Kidney (tissue), 14 donors: Measurements from ENCODE around the gene KLK7. TPM values are rescaled to one million over a fixed set of nuclear protein-coding genes. Genes with fewer than 3 reads are reported as not detected.

ENCODE experiments used
- DNase-seq, 5 donors: peaks; one replicate each; pipeline ENCODE4 v3.0.0-alpha.2; 2013 to 2020
- FAIRE-seq: peaks from 2 replicates; lab custom pipeline; 2012; peaks lifted over from hg19 to GRCh38; lab: Jason Lieb, UNC
- H3K27ac ChIP-seq, 2 donors: one replicate each; pipeline ENCODE4 v1.7.0; 2013; ENCODE audit warnings: low read depth in 2 of 2, low read length in 2 of 2, inconsistent platforms in 1 of 2
- H3K27me3 ChIP-seq: one replicate; pipeline ENCODE4 v1.7.1; 2013; ENCODE audit warnings: low read length, inconsistent platforms; ENCODE audit not compliant: control insufficient read depth, insufficient read depth
- H3K36me3 ChIP-seq, 3 donors: one replicate each; pipeline versions ENCODE4 v1.7.0 to v1.7.1; 2013; ENCODE audit warnings: low read length in 3 of 3, control low read depth in 1 of 3, inconsistent platforms in 1 of 3; ENCODE audit not compliant: insufficient read depth in 3 of 3, control insufficient read depth in 2 of 3
- H3K4me1 ChIP-seq, 3 donors: one replicate each; pipeline versions ENCODE4 v1.7.0 to v1.7.1; 2013; ENCODE audit warnings: low read length in 3 of 3, inconsistent platforms in 1 of 3, low read depth in 1 of 3; ENCODE audit not compliant: control insufficient read depth in 2 of 3, insufficient read depth in 2 of 3
- H3K4me3 ChIP-seq, 3 donors: one replicate each; pipeline versions ENCODE4 v1.7.0 to v1.8.1; 2013; ENCODE audit warnings: low read length in 3 of 3, control low read depth in 1 of 3, inconsistent platforms in 1 of 3
- H3K9ac ChIP-seq, 3 donors: one replicate each; pipeline versions ENCODE4 v1.7.0 to v1.7.1; 2013; ENCODE audit warnings: low read length in 3 of 3, control low read depth in 1 of 3, inconsistent platforms in 1 of 3
- H3K9me3 ChIP-seq, 3 donors: one replicate each; pipeline versions ENCODE4 v1.7.0 to v1.7.1; 2013; ENCODE audit warnings: low read length in 3 of 3, control low read depth in 1 of 3, inconsistent platforms in 1 of 3; ENCODE audit not compliant: control insufficient read depth in 2 of 3, insufficient read depth in 1 of 3
- CTCF ChIP-seq: IDR thresholded peaks from 3 replicates; pipeline ENCODE4 v1.5.1; 2012; ENCODE audit warnings: mild to moderate bottlenecking, moderate library complexity, borderline replicate concordance; ENCODE audit not compliant: insufficient read depth; ENCODE audit errors: extremely low read depth
- intact Hi-C: fragments of 100-400 bp; cut with DNase I; formaldehyde crosslinking; loops from one replicate; pipeline ENCODE4 v1.11.1; 2022
- polyA plus RNA-seq: library from polyadenylated mRNA; stranded (reverse); fragments of 350-450 nt; fragmentation: Illumina TruSeq; extraction: RNeasy Lipid Tissue Mini Kit (QIAGEN cat#74804); gene quantifications from one replicate; pipeline ENCODE4 v1.2.3, GENCODE V29; 2014; ENCODE audit warnings: low read depth, low replicate concordance; ENCODE audit not compliant: insufficient read depth
- total RNA-seq: library from RNA; stranded (reverse); fragmentation: NEBNext Ultra II Directional; extraction: Animal tissue kit (Norgen Biotek cat#: 25700); gene quantifications from one replicate; pipeline ENCODE4 v1.2.1, GENCODE V29; 2021
- donor health status: control.
- donor health status: control.
- donor health status: control.
- donor health status: control.
- donor health status: control.
- donor health status: DM: yes; HTN: yes; CAD: no.
- donor health status: Normal renal cell carcinoma (clear cell type).

Gene KLK7
- total and polyA plus RNA-seq, 2 donors from 2014 or later, result 1.0 to 22.5 TPM

DNA sequence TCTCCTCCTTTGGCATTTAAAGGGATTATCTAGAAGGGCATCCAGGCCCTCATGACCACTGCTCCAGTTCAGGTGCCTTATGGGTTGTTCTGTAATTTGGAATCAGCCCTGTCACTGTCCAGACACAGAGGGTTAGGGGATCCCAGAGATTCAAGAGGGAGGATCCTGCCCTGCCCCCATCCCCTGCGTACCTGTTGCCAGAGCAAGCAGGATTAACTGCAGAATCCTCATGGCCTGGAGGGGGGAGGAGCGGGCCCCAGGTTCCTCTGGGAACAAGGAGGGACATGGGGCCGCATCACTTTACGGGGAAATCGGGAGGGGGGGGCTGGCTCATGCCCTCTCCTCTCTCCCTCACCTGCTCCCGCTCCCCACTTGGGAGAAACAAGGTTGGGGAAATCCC, 41.7 kb upstream of the KLK7 start:
- DNase-seq (no peak), FAIRE-seq (no peak)
- H3K36me3 ChIP-seq, result no peaks in the 10 kb centered on the region
- no peaks in the 10 kb centered on the region for H3K27me3 ChIP-seq
- H3K4me3 ChIP-seq, result no peak overlapping the region
- intact Hi-C loops, result no loop called here
- no peak overlapping the region for H3K9ac ChIP-seq
- no peak overlapping the region for H3K27ac ChIP-seq
- H3K9me3 ChIP-seq, result no peaks in the 10 kb centered on the region
- no peak for TF ChIP-seq CTCF
- H3K4me1 ChIP-seq, result no peaks in the 10 kb centered on the region

GRCh38 chr19:51024924-51025323, 41.2 kb upstream of the KLK7 start:
- no peak for DNase-seq
- Histone ChIP-seq H3K27ac (no peak overlapping the region), H3K9me3 (no peaks in the 10 kb centered on the region), H3K4me1 (no peaks in the 10 kb centered on the region), H3K36me3 (no peaks in the 10 kb centered on the region), H3K9ac (no peak overlapping the region), H3K27me3 (no peaks in the 10 kb centered on the region), H3K4me3 (no peak overlapping the region)
- TF ChIP-seq CTCF, result no peak
- intact Hi-C loops, result no loop called here
- no peak for FAIRE-seq

- no peak overlapping the region for H3K9ac ChIP-seq
- no peaks in the 10 kb centered on the region for H3K4me1 ChIP-seq
- H3K27ac ChIP-seq, result no peak overlapping the region
- no peaks in the 10 kb centered on the region for H3K9me3 ChIP-seq
- H3K27me3 ChIP-seq, result no peaks in the 10 kb centered on the region
- H3K4me3 ChIP-seq, result no peak overlapping the region
- no peak for TF ChIP-seq CTCF
- no peaks in the 10 kb centered on the region for H3K36me3 ChIP-seq
- DNase-seq, result no peak
- intact Hi-C loops, result no loop called here
- FAIRE-seq, result no peak
Observed at GRCh38 chr19:51023946-51024345, 40.2 kb upstream of the KLK7 start.

- Histone ChIP-seq H3K27ac (no peak overlapping the region), H3K9ac (no peak overlapping the region), H3K36me3 (no peaks in the 10 kb centered on the region), H3K27me3 (peaks cover 2% of the 10 kb centered on the region), H3K9me3 (no peaks in the 10 kb centered on the region), H3K4me3 (no peak overlapping the region), H3K4me1 (no peaks in the 10 kb centered on the region)
- DNase-seq (no peak), FAIRE-seq (no peak)
- no peak for TF ChIP-seq CTCF
- intact Hi-C loops, result no loop called here
Observed at GRCh38 chr19:51022526-51022925, 38.8 kb upstream of the KLK7 start.
